Upper lobe of left lung (tissue), 4 donors: ENCODE data around the gene FAM13A.

ENCODE experiments used
- EP300 ChIP-seq, 4 donors: sonication (generic); formaldehyde crosslinking; IDR thresholded peaks; one replicate each; pipeline ENCODE4 v1.5.1; 2017; ENCODE audit warnings: antibody characterized with exemption in 4 of 4, control low read depth in 2 of 4
- POLR2A ChIP-seq, 4 donors: fragments of 450-650 bp; IDR thresholded peaks; one replicate each; pipeline ENCODE4 v1.5.1; 2016 to 2017; ENCODE audit warnings: antibody characterized with exemption in 4 of 4, mild to moderate bottlenecking in 2 of 4
- POLR2AphosphoS5 ChIP-seq, 2 donors: sonication (generic); formaldehyde crosslinking; IDR thresholded peaks; one replicate each; pipeline ENCODE4 v1.5.1; 2017; ENCODE audit warnings: antibody characterized with exemption in 2 of 2
- TF ChIP-seq, protein P1 (sequence below), 6 experiments: fragments of 450-650 bp in 4 of 6; fragments of 200-600 bp in 2 of 6; sonication (generic) in 2 of 6; IDR thresholded peaks; one replicate each; pipeline ENCODE4 v1.5.1; 2016 to 2019; ENCODE audit warnings: antibody characterized with exemption in 6 of 6

DNA sequence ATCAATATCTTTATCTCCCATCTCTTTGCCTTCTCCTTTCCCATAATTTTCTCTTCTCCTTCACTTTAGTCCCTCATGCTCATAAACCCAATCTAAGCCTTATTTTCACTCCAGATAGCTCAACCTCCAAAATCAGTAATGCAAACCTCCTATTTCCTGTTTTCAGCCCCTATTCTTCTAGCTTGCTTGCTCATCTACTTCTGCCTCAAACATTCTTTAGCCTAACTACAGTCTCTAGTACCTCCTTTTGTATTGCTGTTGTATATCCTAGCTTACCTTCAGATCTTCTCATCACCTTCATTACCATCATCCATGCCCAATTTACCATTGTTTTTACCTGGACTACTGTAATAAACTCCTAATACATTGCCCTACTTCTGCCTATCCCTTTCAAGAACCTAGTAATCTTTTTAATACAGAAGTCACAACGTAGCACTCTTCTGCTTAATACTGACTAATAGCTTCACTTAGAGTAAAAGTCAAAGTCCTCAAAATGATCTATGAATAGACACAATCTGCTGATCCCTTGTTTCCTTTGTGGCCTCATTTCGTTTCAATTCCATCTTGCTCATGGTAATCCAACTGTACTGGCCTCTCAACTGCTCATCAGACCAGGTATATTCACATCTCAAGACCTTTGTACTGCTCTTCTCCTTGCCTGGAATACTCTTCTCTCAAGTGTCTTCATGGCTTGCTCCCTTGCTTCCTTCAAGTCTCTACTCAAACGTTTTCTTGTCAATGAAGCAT lies 123.4 kb downstream of the FAM13A start:
- TF ChIP-seq, protein P1, sequence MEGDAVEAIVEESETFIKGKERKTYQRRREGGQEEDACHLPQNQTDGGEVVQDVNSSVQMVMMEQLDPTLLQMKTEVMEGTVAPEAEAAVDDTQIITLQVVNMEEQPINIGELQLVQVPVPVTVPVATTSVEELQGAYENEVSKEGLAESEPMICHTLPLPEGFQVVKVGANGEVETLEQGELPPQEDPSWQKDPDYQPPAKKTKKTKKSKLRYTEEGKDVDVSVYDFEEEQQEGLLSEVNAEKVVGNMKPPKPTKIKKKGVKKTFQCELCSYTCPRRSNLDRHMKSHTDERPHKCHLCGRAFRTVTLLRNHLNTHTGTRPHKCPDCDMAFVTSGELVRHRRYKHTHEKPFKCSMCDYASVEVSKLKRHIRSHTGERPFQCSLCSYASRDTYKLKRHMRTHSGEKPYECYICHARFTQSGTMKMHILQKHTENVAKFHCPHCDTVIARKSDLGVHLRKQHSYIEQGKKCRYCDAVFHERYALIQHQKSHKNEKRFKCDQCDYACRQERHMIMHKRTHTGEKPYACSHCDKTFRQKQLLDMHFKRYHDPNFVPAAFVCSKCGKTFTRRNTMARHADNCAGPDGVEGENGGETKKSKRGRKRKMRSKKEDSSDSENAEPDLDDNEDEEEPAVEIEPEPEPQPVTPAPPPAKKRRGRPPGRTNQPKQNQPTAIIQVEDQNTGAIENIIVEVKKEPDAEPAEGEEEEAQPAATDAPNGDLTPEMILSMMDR (IDR thresholded peaks at IDR 0.05) = no peak
- TF ChIP-seq EP300 (IDR thresholded peaks at IDR 0.05) (no peak), POLR2A (IDR thresholded peaks at IDR 0.05) (no peak), POLR2AphosphoS5 (IDR thresholded peaks at IDR 0.05) (no peak)
